ENCODE data around the gene SCO2. TPM values are rescaled to one million over a fixed set of nuclear protein-coding genes. Genes with fewer than 3 reads are reported as not detected.

SCO2 gene, protein sequence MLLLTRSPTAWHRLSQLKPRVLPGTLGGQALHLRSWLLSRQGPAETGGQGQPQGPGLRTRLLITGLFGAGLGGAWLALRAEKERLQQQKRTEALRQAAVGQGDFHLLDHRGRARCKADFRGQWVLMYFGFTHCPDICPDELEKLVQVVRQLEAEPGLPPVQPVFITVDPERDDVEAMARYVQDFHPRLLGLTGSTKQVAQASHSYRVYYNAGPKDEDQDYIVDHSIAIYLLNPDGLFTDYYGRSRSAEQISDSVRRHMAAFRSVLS
- 4.1 TPM in 1 of 2 replicates, not detected in the other for total RNA-seq
- 0.84 and 10.5 TPM in 2 replicates for polyA plus RNA-seq

DNA sequence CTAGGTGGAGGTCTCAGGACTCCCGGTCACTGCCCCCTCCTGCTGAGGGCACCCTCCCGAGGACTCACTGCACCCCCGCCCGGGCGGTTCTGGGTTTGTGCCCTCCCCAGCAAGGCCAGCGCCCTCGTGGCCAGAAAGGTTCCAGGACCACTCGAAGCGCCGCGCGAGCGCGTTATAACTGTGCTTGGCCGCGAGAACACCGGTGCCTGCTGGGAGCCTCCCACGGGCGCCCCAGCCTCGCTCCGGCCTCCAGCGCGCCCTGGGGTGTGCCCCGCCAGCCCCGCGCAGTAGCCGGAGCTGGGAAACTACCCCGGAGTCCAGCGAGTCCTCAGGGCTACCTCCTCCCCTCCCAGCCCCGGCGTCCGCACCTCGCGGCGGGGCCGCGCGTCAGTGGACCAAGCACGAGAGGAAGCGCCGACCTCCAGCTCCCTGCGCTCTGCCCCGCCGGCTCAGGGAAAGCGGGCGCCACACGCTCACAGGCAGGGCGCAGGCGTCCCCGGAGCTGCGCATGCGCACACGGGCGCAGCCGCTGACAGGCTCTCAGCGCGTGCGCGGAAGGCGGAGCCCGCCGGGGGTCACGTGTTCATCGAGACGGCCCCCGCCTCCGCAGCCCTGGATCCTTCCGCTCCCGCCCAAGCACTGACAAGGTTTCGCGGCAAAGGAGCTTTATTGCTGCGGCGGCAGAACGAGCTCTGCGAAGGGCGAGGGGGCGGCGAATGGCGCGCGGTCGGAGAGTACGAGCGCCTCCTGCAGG lies at the start of gene SCO2:
Gene SCO2 (minus strand): TSS at position 495 of the 754 bp plus-strand sequence. CDS start 1,187 bp downstream, outside the sequence.
- Histone ChIP-seq H3K9me3 (ENCODE audit: low read depth) (no peaks in the 10 kb centered on the region), H3K4me1 (ENCODE audit: low read depth) (peaks cover 10% of the 10 kb centered on the region), H3K36me3 (peaks cover 9% of the 10 kb centered on the region), H3K27ac (peak within 1 kb of the TSS; percentile 80), H3K4me3 (peak within 1 kb of the TSS; percentile 63), H3K27me3 (peaks cover 10% of the 10 kb centered on the region)
- peak; percentile 98 to 99 for DNase-seq (ENCODE audit: low read depth in 1 of 2, low spot score in 1 of 2)
- TF ChIP-seq, protein P1, sequence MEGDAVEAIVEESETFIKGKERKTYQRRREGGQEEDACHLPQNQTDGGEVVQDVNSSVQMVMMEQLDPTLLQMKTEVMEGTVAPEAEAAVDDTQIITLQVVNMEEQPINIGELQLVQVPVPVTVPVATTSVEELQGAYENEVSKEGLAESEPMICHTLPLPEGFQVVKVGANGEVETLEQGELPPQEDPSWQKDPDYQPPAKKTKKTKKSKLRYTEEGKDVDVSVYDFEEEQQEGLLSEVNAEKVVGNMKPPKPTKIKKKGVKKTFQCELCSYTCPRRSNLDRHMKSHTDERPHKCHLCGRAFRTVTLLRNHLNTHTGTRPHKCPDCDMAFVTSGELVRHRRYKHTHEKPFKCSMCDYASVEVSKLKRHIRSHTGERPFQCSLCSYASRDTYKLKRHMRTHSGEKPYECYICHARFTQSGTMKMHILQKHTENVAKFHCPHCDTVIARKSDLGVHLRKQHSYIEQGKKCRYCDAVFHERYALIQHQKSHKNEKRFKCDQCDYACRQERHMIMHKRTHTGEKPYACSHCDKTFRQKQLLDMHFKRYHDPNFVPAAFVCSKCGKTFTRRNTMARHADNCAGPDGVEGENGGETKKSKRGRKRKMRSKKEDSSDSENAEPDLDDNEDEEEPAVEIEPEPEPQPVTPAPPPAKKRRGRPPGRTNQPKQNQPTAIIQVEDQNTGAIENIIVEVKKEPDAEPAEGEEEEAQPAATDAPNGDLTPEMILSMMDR (IDR thresholded peaks at IDR 0.05; ENCODE audit: low read depth, low read length) = peak; percentile 45

DNA sequence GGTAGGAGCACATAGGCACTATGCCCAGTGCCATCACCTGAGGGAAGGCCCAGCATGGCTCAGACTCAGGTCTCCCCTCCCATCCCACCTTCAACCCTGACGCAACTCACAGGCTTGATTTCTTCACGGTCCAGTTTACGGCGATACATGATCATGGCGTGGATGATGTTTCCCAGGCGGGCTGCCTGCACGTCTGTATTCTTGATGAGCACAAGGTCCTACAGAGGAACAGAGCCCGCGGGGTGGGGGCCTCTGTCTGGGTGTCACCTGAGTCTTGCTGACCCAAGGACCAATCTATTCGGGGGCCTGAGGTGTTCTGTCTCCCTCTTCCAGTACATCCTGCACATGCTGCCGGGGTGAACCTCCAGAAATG lies 49.0 kb upstream of the SCO2 start:
- Histone ChIP-seq H3K27ac (no peak overlapping the region), H3K27me3 (no peaks in the 10 kb centered on the region), H3K4me3 (no peak overlapping the region), H3K36me3 (peaks cover 27% of the 10 kb centered on the region), H3K4me1 (ENCODE audit: low read depth) (peaks cover 15% of the 10 kb centered on the region), H3K9me3 (ENCODE audit: low read depth) (no peaks in the 10 kb centered on the region)
- DNase-seq (ENCODE audit: low read depth in 1 of 2, low spot score in 1 of 2) = no peak
- TF ChIP-seq, protein P1 (IDR thresholded peaks at IDR 0.05; ENCODE audit: low read depth, low read length) = no peak

DNA sequence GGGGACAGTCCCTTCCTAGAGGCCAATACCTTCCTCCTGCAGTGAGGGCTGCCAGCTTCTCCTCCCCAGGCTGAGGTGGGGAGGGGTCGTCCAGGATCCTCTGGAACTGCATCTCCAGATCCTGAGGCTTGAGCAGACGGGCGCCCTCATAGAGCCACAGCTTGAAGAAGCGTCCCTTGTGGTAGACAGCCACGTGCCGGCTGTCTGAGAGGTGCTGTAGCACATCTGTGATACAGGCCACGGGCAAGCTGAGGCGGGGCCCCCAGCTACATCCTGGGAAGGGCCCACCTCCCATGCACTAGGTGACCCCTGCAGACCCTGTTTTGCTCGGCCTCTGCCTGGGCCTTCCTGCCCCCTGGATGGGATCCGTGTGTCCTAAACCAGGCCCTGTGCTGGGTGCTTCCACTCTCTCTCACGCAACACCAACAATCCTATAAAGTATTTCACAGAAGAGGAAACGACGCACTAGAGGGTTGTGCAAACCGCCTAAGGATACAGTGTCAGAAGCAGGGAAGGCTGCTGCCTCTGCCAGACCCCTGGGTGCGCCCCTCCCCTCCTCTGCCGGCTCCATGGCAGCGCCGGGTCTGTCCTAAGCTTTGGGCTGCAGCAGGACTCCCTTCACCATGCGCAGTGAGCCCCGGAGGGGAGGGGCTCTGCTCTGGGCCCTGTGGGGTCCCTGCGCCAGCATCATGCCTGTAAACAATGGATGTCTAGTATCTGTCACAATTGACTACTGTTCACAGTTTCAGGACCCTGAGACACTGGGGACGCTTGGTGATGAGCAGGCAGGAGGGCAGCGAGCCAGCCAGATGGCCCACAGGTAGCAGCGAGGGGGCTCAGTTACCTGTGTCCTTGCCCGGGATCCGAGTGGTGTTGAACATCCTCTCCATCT lies 48.3 kb upstream of the SCO2 start:
- Histone ChIP-seq H3K36me3 (peaks cover 32% of the 10 kb centered on the region), H3K27ac (no peak overlapping the region), H3K9me3 (ENCODE audit: low read depth) (no peaks in the 10 kb centered on the region), H3K4me3 (no peak overlapping the region), H3K4me1 (ENCODE audit: low read depth) (peaks cover 8% of the 10 kb centered on the region), H3K27me3 (no peaks in the 10 kb centered on the region)
- TF ChIP-seq, protein P1 (IDR thresholded peaks at IDR 0.05; ENCODE audit: low read depth, low read length) = no peak
- no peak for DNase-seq (ENCODE audit: low read depth in 1 of 2, low spot score in 1 of 2)

DNA sequence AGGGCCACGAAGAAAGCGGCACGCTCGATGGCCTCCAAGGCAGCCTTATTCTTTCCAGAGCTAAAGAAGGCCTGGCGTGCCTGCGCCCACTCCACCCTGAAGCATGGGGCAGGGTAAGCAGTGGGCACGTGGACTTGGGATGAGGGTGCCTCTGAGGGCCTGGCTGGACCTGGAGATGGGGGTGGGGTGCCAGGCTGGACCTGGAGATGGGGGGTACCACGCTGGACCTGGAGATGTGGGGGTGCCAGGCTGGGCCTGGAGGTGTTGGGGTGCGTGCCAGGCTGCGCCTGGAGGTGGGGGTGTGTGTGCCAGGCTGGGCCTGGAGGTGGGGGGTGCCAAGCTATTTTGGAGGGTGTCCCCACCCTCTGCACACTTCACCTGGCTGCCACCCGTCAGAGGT lies 47.6 kb upstream of the SCO2 start:
- H3K27me3 ChIP-seq = no peaks in the 10 kb centered on the region
- H3K36me3 ChIP-seq = peaks cover 37% of the 10 kb centered on the region
- H3K4me3 ChIP-seq = no peak overlapping the region
- TF ChIP-seq, protein P1 (IDR thresholded peaks at IDR 0.05; ENCODE audit: low read depth, low read length) = no peak
- DNase-seq (ENCODE audit: low read depth in 1 of 2, low spot score in 1 of 2) = no peak
- no peaks in the 10 kb centered on the region for H3K9me3 ChIP-seq (ENCODE audit: low read depth)
- no peak overlapping the region for H3K27ac ChIP-seq
- H3K4me1 ChIP-seq (ENCODE audit: low read depth) = peaks cover under 1% of the 10 kb centered on the region
